B cell (primary cell): ENCODE data around the gene MCRS1. TPM values are rescaled to one million over a fixed set of nuclear protein-coding genes. Genes with fewer than 3 reads are reported as not detected.

Experiments used
- ATAC-seq: fragments of 200-7000 bp; cut with Tn5 transposase; one replicate; pipeline ENCODE4 v1.10.0; 2021; ENCODE audit warnings: low read depth, mild to moderate bottlenecking, moderate number of reproducible peaks, moderate library complexity
- CTCF ChIA-PET: fragments of 350-600 bp; sonication (Branson Sonifier 250); formaldehyde crosslinking; loops from one replicate; lab custom pipeline; 2021; ENCODE audit warnings: antibody characterized with exemption, inconsistent platforms; lab: Charles Lee
- POLR2A ChIA-PET: fragments of 350-600 bp; sonication (Branson Sonifier 250); formaldehyde crosslinking; loops from one replicate; lab custom pipeline; 2021; ENCODE audit warnings: antibody characterized with exemption; lab: Charles Lee
- DNase-seq: peaks from one replicate; pipeline ENCODE4 v3.0.0; 2013
- H2AFZ ChIP-seq: 2 replicates; pipeline ENCODE4 v1.6.1; 2012; ENCODE audit warnings: mild to moderate bottlenecking, low read depth, low read length; ENCODE audit not compliant: insufficient read depth, poor library complexity, severe bottlenecking
- H3K27ac ChIP-seq, 2 donors: 1 replicate in 1 of 2; 2 replicates in 1 of 2; pipeline ENCODE4 v1.5.1; 2012 to 2013; ENCODE audit warnings: low read length in 2 of 2, mild to moderate bottlenecking in 2 of 2, moderate library complexity in 1 of 2
- H3K27me3 ChIP-seq, 4 experiments: fragments of 200-600 bp in 1 of 4; sonication (generic) in 1 of 4; replicated peaks in 1 of 4; 1 replicate in 2 of 4; 2 replicates in 2 of 4; pipeline versions ENCODE4 v1.6.1 to v1.7.0; 2013 to 2016; ENCODE audit warnings: low read length in 3 of 4, mild to moderate bottlenecking in 2 of 4, mixed read lengths in 1 of 4, moderate library complexity in 1 of 4; ENCODE audit not compliant: insufficient read depth in 4 of 4, control insufficient read depth in 3 of 4; ENCODE audit errors: control extremely low read depth in 1 of 4
- H3K36me3 ChIP-seq, 2 experiments: replicated peaks in 1 of 2; 1 replicate in 1 of 2; 2 replicates in 1 of 2; pipeline versions ENCODE4 v1.6.1 to v1.7.1; 2013; ENCODE audit warnings: low read length in 1 of 2; ENCODE audit not compliant: insufficient read depth in 2 of 2, control insufficient read depth in 1 of 2; ENCODE audit errors: control extremely low read depth in 1 of 2, extremely low read depth in 1 of 2
- H3K4me1 ChIP-seq, 2 donors: fragments of 200-600 bp in 1 of 2; sonication (generic) in 1 of 2; 1 replicate in 1 of 2; 2 replicates in 1 of 2; pipeline versions ENCODE4 v1.5.1 to v1.6.1; 2013 to 2017; ENCODE audit warnings: low read length in 2 of 2; ENCODE audit not compliant: control insufficient read depth in 2 of 2, insufficient read depth in 2 of 2
- H3K4me2 ChIP-seq: replicated peaks from 2 replicates; pipeline ENCODE3; 2012; ENCODE audit warnings: mild to moderate bottlenecking, low read depth, low read length; ENCODE audit not compliant: poor library complexity, severe bottlenecking
- H3K4me3 ChIP-seq, 5 experiments: fragments of 200-600 bp in 1 of 5; sonication (generic) in 1 of 5; 1 replicate in 3 of 5; 2 replicates in 2 of 5; pipeline versions ENCODE4 v1.5.1 to v1.7.0; 2011 to 2016; ENCODE audit warnings: low read length in 4 of 5, mild to moderate bottlenecking in 4 of 5, low read depth in 2 of 5, control low read depth in 1 of 5, moderate library complexity in 1 of 5; ENCODE audit not compliant: insufficient read depth in 1 of 5; ENCODE audit errors: control extremely low read depth in 1 of 5, extremely low read depth in 1 of 5
- H3K79me2 ChIP-seq: fragments of 200-600 bp; sonication (generic); one replicate; pipeline ENCODE4 v1.6.0; 2016; ENCODE audit warnings: low read length; ENCODE audit not compliant: control insufficient read depth, insufficient read depth
- H3K9ac ChIP-seq: fragments of 200-600 bp; sonication (generic); 2 replicates; pipeline ENCODE4 v1.6.1; 2017; ENCODE audit warnings: mild to moderate bottlenecking, low read length, moderate library complexity
- H3K9me3 ChIP-seq, 3 donors: one replicate each; pipeline versions ENCODE4 v1.6.1 to v1.7.1; 2013; ENCODE audit warnings: low read length in 2 of 3; ENCODE audit not compliant: control insufficient read depth in 2 of 3, insufficient read depth in 1 of 3; ENCODE audit errors: control extremely low read depth in 1 of 3
- H4K20me1 ChIP-seq: 2 replicates; pipeline ENCODE4 v1.6.0; 2012; ENCODE audit warnings: mild to moderate bottlenecking, low read length; ENCODE audit not compliant: insufficient read depth, control insufficient read depth, poor library complexity, severe bottlenecking
- H3K27ac Mint-ChIP-seq: one replicate; pipeline ENCODE4 v1.8.0; 2021; ENCODE audit warnings: mixed read lengths
- H3K27me3 Mint-ChIP-seq: one replicate; pipeline ENCODE4 v1.8.0; 2021; ENCODE audit warnings: mixed read lengths
- H3K4me1 Mint-ChIP-seq: one replicate; pipeline ENCODE4 v1.8.0; 2021; ENCODE audit warnings: mixed read lengths
- H3K4me3 Mint-ChIP-seq: one replicate; pipeline ENCODE4 v1.8.0; 2021; ENCODE audit warnings: mixed read lengths
- H3K9me3 Mint-ChIP-seq: one replicate; pipeline ENCODE4 v1.8.0; 2022; ENCODE audit warnings: mixed read lengths; ENCODE audit not compliant: insufficient read depth
- CTCF ChIP-seq: fragments of 200-600 bp; IDR thresholded peaks from one replicate; pipeline ENCODE4 v1.8.0; 2022; ENCODE audit warnings: antibody characterized with exemption, mild to moderate bottlenecking
- EZH2 ChIP-seq: IDR thresholded peaks from 2 replicates; pipeline ENCODE4 v1.6.1; 2012; ENCODE audit warnings: borderline replicate concordance, low read depth, mild to moderate bottlenecking, moderate library complexity, low read length; ENCODE audit not compliant: insufficient read depth, poor library complexity, severe bottlenecking
- WGBS: methylation state at CpG from one replicate; pipeline ENCODE4 v1.1.5; 2013; ENCODE audit warnings: missing lambda C conversion rate; ENCODE audit not compliant: insufficient coverage; 5-methylcytosine and 5-hydroxymethylcytosine counted together
- intact Hi-C: fragments of 100-400 bp; cut with micrococcal nuclease; formaldehyde crosslinking; loops from one replicate; pipeline ENCODE4 v1.10.0; 2022
- polyA plus RNA-seq: library from polyadenylated mRNA; depleted of rRNA; stranded (reverse); fragments of >200 nt; gene quantifications from 2 replicates; pipeline ENCODE4 v1.2.3, GENCODE V29; 2012
- total RNA-seq, 2 donors: library from RNA; stranded (reverse); fragments of 120-200 nt in 1 of 2; gene quantifications; 1 replicate in 1 of 2; 2 replicates in 1 of 2; pipeline versions ENCODE4 v1.2.3 to v1.2.4, GENCODE V29; 2013 to 2022

The MCRS1 gene
- total and polyA plus RNA-seq, 2 donors (not counting 1 experiment from before 2014, with no cell fraction given) = 81.1 to 107 TPM

DNA sequence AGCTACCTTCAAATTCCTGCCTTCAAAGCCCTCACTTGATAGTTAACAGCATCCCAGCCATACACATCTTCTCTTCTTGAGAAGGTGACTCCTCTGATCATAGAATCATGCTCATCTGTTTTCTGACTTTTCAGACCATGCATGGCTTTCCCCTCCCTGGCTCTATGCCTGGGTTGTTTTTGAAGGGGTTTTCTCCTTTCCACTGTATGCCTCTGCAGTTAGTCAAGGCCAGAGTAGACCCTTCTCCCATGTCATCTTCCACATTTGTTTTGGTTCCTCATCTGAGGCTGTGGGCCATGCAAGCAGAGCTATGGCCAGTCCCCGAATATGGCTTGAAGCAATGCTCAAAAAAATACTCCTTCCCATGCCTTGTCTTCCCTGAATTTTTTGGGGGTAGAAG lies 14.3 kb upstream of the MCRS1 start:
- Histone ChIP-seq H3K9ac (no peak overlapping the region), H3K9me3 (no peaks in the 10 kb centered on the region), H4K20me1 (peaks cover 15% of the 10 kb centered on the region), H3K79me2 (peaks cover 8% of the 10 kb centered on the region), H2AFZ (no peak overlapping the region), H3K36me3 (peaks cover 0 to 17% of the 10 kb centered on the region in 2 experiments), H3K27me3 (no peaks in the 10 kb centered on the region), H3K4me2 (no peak overlapping the region), H3K27ac (no peak overlapping the region), H3K4me3 (no peak overlapping the region), H3K4me1 (no peaks in the 10 kb centered on the region)
- TF ChIP-seq CTCF = no peak
- no peak for TF ChIP-seq EZH2
- Mint-ChIP-seq H3K9me3 (no peaks in the 10 kb centered on the region), H3K27me3 (no peaks in the 10 kb centered on the region), H3K4me3 (no peak overlapping the region), H3K27ac (no peak overlapping the region), H3K4me1 (peaks cover 5% of the 10 kb centered on the region)
- no peak for ATAC-seq
- no peak for DNase-seq
- no CpG with 5 or more reads among the region's 1 CpG for WGBS
- ChIA-PET CTCF (interaction anchor here (1.1 to 3.9 kb wide), 4 partner anchors 17 to 241 kb away, joined by 3 to 34 read pairs (median 7); no protein-coding TSS in a partner anchor), POLR2A (no interaction called here)
- intact Hi-C loops = loop anchor here (5.0 kb wide), 1 partner anchor 295 kb away; no protein-coding TSS in a partner anchor
